NOMO-1 treated with dmso at 0.1 percent for 144 hours (cell line): Measurements from ENCODE around the gene INPP5A.
"Not testable (repeated sequence)": the region's sequence is repeated elsewhere in the genome, so short reads cannot be mapped to it uniquely, and the experiment has no call there.

ENCODE experiments used
- DNase-seq: peaks from one replicate; lab custom pipeline; 2025; ENCODE audit not compliant: unreplicated experiment; lab: John Stamatoyannopoulos, UW

INPP5A gene

GRCh38 chr10:132790934-132791829 is 253.6 kb downstream of the INPP5A start:
- DNase-seq = no peak

- not testable (repeated sequence) for DNase-seq
Observed at GRCh38 chr10:132792099-132792498, 254.5 kb downstream of the INPP5A start.

- DNase-seq = no peak
Observed at GRCh38 chr10:132792796-132793195, 255.2 kb downstream of the INPP5A start.

- DNase-seq = no peak
Observed at GRCh38 chr10:132793213-132793612, 255.6 kb downstream of the INPP5A start.

GRCh38 chr10:132793871-132794849 is 256.6 kb downstream of the INPP5A start:
- no peak for DNase-seq

- DNase-seq = no peak
Observed at GRCh38 chr10:132796846-132797245, 259.3 kb downstream of the INPP5A start.

- not testable (repeated sequence) for DNase-seq
Observed at GRCh38 chr10:132797986-132798385, 260.4 kb downstream of the INPP5A start.

GRCh38 chr10:132798403-132798802 is 260.8 kb downstream of the INPP5A start:
- no peak for DNase-seq

GRCh38 chr10:132798876-132799275 is 261.3 kb downstream of the INPP5A start:
- no peak for DNase-seq

GRCh38 chr10:132799865-132800264 is 262.3 kb downstream of the INPP5A start:
- no peak for DNase-seq

- DNase-seq = no peak
Observed at GRCh38 chr10:132802048-132802447, 264.5 kb downstream of the INPP5A start.

- DNase-seq = no peak
Observed at GRCh38 chr10:132802694-132803320, 265.2 kb downstream of the INPP5A start.

- DNase-seq = no peak
Observed at GRCh38 chr10:132803416-132804210, 266.0 kb downstream of the INPP5A start.

GRCh38 chr10:132804287-132804686 is 266.7 kb downstream of the INPP5A start:
- no peak for DNase-seq

- DNase-seq = no peak
Observed at GRCh38 chr10:132804785-132805426, 267.3 kb downstream of the INPP5A start.

- no peak for DNase-seq
Observed at GRCh38 chr10:132805599-132805998, 268.0 kb downstream of the INPP5A start.

GRCh38 chr10:132806110-132806509 is 268.5 kb downstream of the INPP5A start:
- DNase-seq = no peak

- DNase-seq = no peak
Observed at GRCh38 chr10:132806561-132807003, 269.0 kb downstream of the INPP5A start.

GRCh38 chr10:132807621-132808049 is 270.0 kb downstream of the INPP5A start:
- DNase-seq = no peak
